SU-DHL-6 (cell line): ENCODE data around the gene CLCNKB.

Experiments used
- H2AFZ ChIP-seq: fragments of 200-600 bp; sonication (generic); 2 replicates; pipeline ENCODE4 v1.6.1; 2014; ENCODE audit warnings: low read depth, mild to moderate bottlenecking, moderate library complexity, mixed read lengths, antibody characterized with exemption, low read length; ENCODE audit not compliant: severe bottlenecking
- H3F3A ChIP-seq: fragments of 200-600 bp; shearing (Covaris generic); 2 replicates; pipeline ENCODE4 v1.6.0; 2016; ENCODE audit warnings: antibody characterized with exemption, mild to moderate bottlenecking; ENCODE audit not compliant: insufficient read depth
- H3K27ac ChIP-seq: fragments of 200-600 bp; sonication (generic); 2 replicates; pipeline ENCODE4 v1.5.1; 2016; ENCODE audit warnings: low read depth, mild to moderate bottlenecking, low read length, moderate library complexity, mixed read lengths
- H3K27me3 ChIP-seq: fragments of 200-600 bp; sonication (generic), shearing (Covaris generic); 2 replicates; pipeline ENCODE4 v1.6.0; 2014; ENCODE audit warnings: mild to moderate bottlenecking, low read length
- H3K36me3 ChIP-seq: fragments of 200-600 bp; sonication (generic); 2 replicates; pipeline ENCODE4 v1.6.1; 2014; ENCODE audit warnings: mild to moderate bottlenecking, low read length, mixed read lengths
- H3K4me2 ChIP-seq: fragments of 300-600, 200-600 bp; shearing (Covaris generic), sonication (generic); 2 replicates; pipeline ENCODE4 v1.6.0; 2014; ENCODE audit warnings: low read length, low read depth, mild to moderate bottlenecking; ENCODE audit not compliant: poor library complexity, severe bottlenecking
- H3K4me3 ChIP-seq: fragments of 200-600 bp; sonication (generic); 2 replicates; pipeline ENCODE4 v1.5.1; 2014; ENCODE audit warnings: antibody characterized with exemption, low read length, mild to moderate bottlenecking, mixed read lengths; ENCODE audit not compliant: insufficient read depth, poor library complexity, severe bottlenecking
- H3K79me2 ChIP-seq: fragments of 200-600 bp; sonication (generic); 2 replicates; pipeline ENCODE4 v1.6.1; 2014; ENCODE audit warnings: mild to moderate bottlenecking, low read length, moderate library complexity; ENCODE audit not compliant: insufficient read depth
- H3K9ac ChIP-seq: fragments of 200-600 bp; sonication (generic); 2 replicates; pipeline ENCODE4 v1.7.0; 2014; ENCODE audit warnings: mild to moderate bottlenecking, low read length
- H3K9me2 ChIP-seq: fragments of 200-600 bp; sonication (generic); replicated peaks from 2 replicates; pipeline ENCODE4 v1.6.1; 2014; ENCODE audit warnings: low read length; ENCODE audit not compliant: insufficient read depth
- H3K9me3 ChIP-seq: fragments of 200-600 bp; sonication (generic); 2 replicates; pipeline ENCODE4 v1.6.1; 2014; ENCODE audit warnings: low read length, mixed read lengths; ENCODE audit not compliant: insufficient read depth
- H4K20me1 ChIP-seq: fragments of 200-600 bp; sonication (generic); 2 replicates; pipeline ENCODE4 v1.6.1; 2014; ENCODE audit warnings: low read depth, mild to moderate bottlenecking, antibody characterized with exemption, low read length, moderate library complexity, mixed read lengths
- CTCF ChIP-seq: fragments of 200-600 bp; sonication (generic); IDR thresholded peaks from one replicate; pipeline ENCODE4 v1.5.1; 2017; ENCODE audit warnings: antibody characterized with exemption, mild to moderate bottlenecking, low read length, moderate library complexity; ENCODE audit not compliant: insufficient read depth, poor library complexity, severe bottlenecking
- EZH2phosphoT487 ChIP-seq: fragments of 200-600 bp; sonication (generic), shearing (Covaris generic); conservative IDR thresholded peaks from 2 replicates; pipeline ENCODE4 v1.6.1; 2018; ENCODE audit warnings: mild to moderate bottlenecking, antibody characterized with exemption, low read length, moderate library complexity, mixed read lengths

Gene CLCNKB

GRCh38 chr1:16092097-16092922 is 48.7 kb downstream of the CLCNKB start:
- no peak overlapping the region for H3K4me2 ChIP-seq
- H3K9me3 ChIP-seq = no peaks in the 10 kb centered on the region
- no peaks in the 10 kb centered on the region for H3K9me2 ChIP-seq
- no peak overlapping the region for H3K9ac ChIP-seq
- H3K79me2 ChIP-seq = no peaks in the 10 kb centered on the region
- H3K4me3 ChIP-seq = no peak overlapping the region
- no peaks in the 10 kb centered on the region for H3K27me3 ChIP-seq
- no peaks in the 10 kb centered on the region for H4K20me1 ChIP-seq
- no peaks in the 10 kb centered on the region for H3K36me3 ChIP-seq
- H2AFZ ChIP-seq = no peak overlapping the region
- TF ChIP-seq CTCF = no peak
- no peak for TF ChIP-seq EZH2phosphoT487
- no peaks in the 10 kb centered on the region for H3F3A ChIP-seq
- H3K27ac ChIP-seq = no peak overlapping the region

GRCh38 chr1:16092923-16093511 is 49.4 kb downstream of the CLCNKB start:
- TF ChIP-seq EZH2phosphoT487 = no peak
- no peak for TF ChIP-seq CTCF

GRCh38 chr1:16093611-16094010 is 50.0 kb downstream of the CLCNKB start:
- Histone ChIP-seq H4K20me1 (no peaks in the 10 kb centered on the region), H3K9me3 (no peaks in the 10 kb centered on the region), H3K27ac (no peak overlapping the region), H3K36me3 (no peaks in the 10 kb centered on the region), H3K9ac (no peak overlapping the region), H3K79me2 (no peaks in the 10 kb centered on the region), H3K27me3 (no peaks in the 10 kb centered on the region), H3F3A (no peaks in the 10 kb centered on the region), H3K4me2 (no peak overlapping the region), H2AFZ (no peak overlapping the region), H3K9me2 (no peaks in the 10 kb centered on the region), H3K4me3 (no peak overlapping the region)
- TF ChIP-seq EZH2phosphoT487 (no peak), CTCF (no peak)

More at GRCh38 chr1:16092923-16093511, 49.4 kb downstream of the CLCNKB start:
- Histone ChIP-seq H3F3A (no peaks in the 10 kb centered on the region), H3K9me3 (no peaks in the 10 kb centered on the region), H3K9ac (no peak overlapping the region), H3K27ac (no peak overlapping the region), H2AFZ (no peak overlapping the region), H3K79me2 (no peaks in the 10 kb centered on the region), H3K4me2 (no peak overlapping the region), H3K36me3 (no peaks in the 10 kb centered on the region), H3K9me2 (no peaks in the 10 kb centered on the region), H3K27me3 (no peaks in the 10 kb centered on the region), H3K4me3 (no peak overlapping the region), H4K20me1 (no peaks in the 10 kb centered on the region)
